CD4-positive, alpha-beta T cell treated with Interleukin-6 at 100 ng/mL for 8 hours (primary cell): ENCODE measurements around the gene WDR5.
"Not testable (repeated sequence)": the region's sequence is repeated elsewhere in the genome, so short reads cannot be mapped to it uniquely, and the experiment has no call there.

Experiments
- DNase-seq: peaks from one replicate; pipeline ENCODE4 v3.0.0-alpha.2; 2020; ENCODE audit warnings: mixed read lengths, low spot score

Gene WDR5

GRCh38 chr9:134135343-134136117, at the start of gene WDR5:
WDR5 (plus strand) TSS chr9:134136082; CDS start chr9:134139878, 3,796 bp downstream.
- DNase-seq: peak; percentile 91

- no peak for DNase-seq
Observed at GRCh38 chr9:134088063-134088725, 47.7 kb upstream of the WDR5 start.

- DNase-seq: no peak
Observed at GRCh38 chr9:134089972-134090371, 45.9 kb upstream of the WDR5 start.

- DNase-seq: peak; percentile 43
Observed at GRCh38 chr9:134099123-134099761, 36.6 kb upstream of the WDR5 start.

- no peak for DNase-seq
Observed at GRCh38 chr9:134100040-134100439, 35.8 kb upstream of the WDR5 start.

- not testable (repeated sequence) for DNase-seq
Observed at GRCh38 chr9:134101133-134101532, 34.7 kb upstream of the WDR5 start.

- no peak for DNase-seq
Observed at GRCh38 chr9:134101623-134102149, 34.2 kb upstream of the WDR5 start.

GRCh38 chr9:134103391-134103998, 32.4 kb upstream of the WDR5 start:
- DNase-seq: no peak

GRCh38 chr9:134111064-134111463, 24.8 kb upstream of the WDR5 start:
- DNase-seq: no peak

- no peak for DNase-seq
Observed at GRCh38 chr9:134112561-134112960, 23.3 kb upstream of the WDR5 start.

- DNase-seq: not testable (repeated sequence)
Observed at GRCh38 chr9:134118972-134119371, 16.9 kb upstream of the WDR5 start.

- DNase-seq: no peak
Observed at GRCh38 chr9:134123764-134124128, 12.1 kb upstream of the WDR5 start.

- DNase-seq: no peak
Observed at GRCh38 chr9:134125413-134126095, 10.3 kb upstream of the WDR5 start.

- no peak for DNase-seq
Observed at GRCh38 chr9:134126373-134126772, 9.5 kb upstream of the WDR5 start.

GRCh38 chr9:134127065-134127580, 8.8 kb upstream of the WDR5 start:
- no peak for DNase-seq

- no peak for DNase-seq
Observed at GRCh38 chr9:134127616-134128015, 8.3 kb upstream of the WDR5 start.

- no peak for DNase-seq
Observed at GRCh38 chr9:134128727-134129679, 6.9 kb upstream of the WDR5 start.

- no peak for DNase-seq
Observed at GRCh38 chr9:134130503-134131375, 5.1 kb upstream of the WDR5 start.

GRCh38 chr9:134131471-134132207, 4.2 kb upstream of the WDR5 start:
- DNase-seq: no peak
